Neuronal stem cell (in vitro differentiated cells): ENCODE data around the gene PPY.
A peak's percentile ranks its signal among the peaks of the same experiment; 100 is the strongest.

ENCODE experiments used
- DNase-seq: peaks from one replicate; pipeline ENCODE4 v3.0.0-alpha.2; 2013; ENCODE audit warnings: low spot score
- H2AFZ ChIP-seq: one replicate; pipeline ENCODE4 v1.6.1; 2013; ENCODE audit warnings: mild to moderate bottlenecking, low read length, inconsistent platforms
- H2AK5ac ChIP-seq: 2 replicates; pipeline ENCODE4 v1.6.1; 2013; ENCODE audit warnings: low read depth, mild to moderate bottlenecking, inconsistent platforms, low read length, moderate library complexity, mixed read lengths
- H2BK120ac ChIP-seq: 2 replicates; pipeline ENCODE4 v1.6.1; 2013; ENCODE audit warnings: low read depth, mild to moderate bottlenecking, inconsistent platforms, low read length, moderate library complexity, mixed read lengths
- H2BK12ac ChIP-seq: one replicate; pipeline ENCODE4 v1.6.1; 2013; ENCODE audit warnings: low read length, inconsistent platforms
- H2BK15ac ChIP-seq: 2 replicates; pipeline ENCODE4 v1.6.1; 2013; ENCODE audit warnings: mild to moderate bottlenecking, low read length, inconsistent platforms, mixed read lengths
- H2BK5ac ChIP-seq: one replicate; pipeline ENCODE4 v1.6.1; 2013; ENCODE audit warnings: inconsistent platforms, mild to moderate bottlenecking, low read length, moderate library complexity
- H3K14ac ChIP-seq: one replicate; pipeline ENCODE4 v1.6.1; 2013; ENCODE audit warnings: low read length, inconsistent platforms
- H3K18ac ChIP-seq: 2 replicates; pipeline ENCODE4 v1.6.1; 2013; ENCODE audit warnings: low read length, inconsistent platforms
- H3K23ac ChIP-seq: 2 replicates; pipeline ENCODE4 v1.6.1; 2013; ENCODE audit warnings: low read depth, mild to moderate bottlenecking, mixed read lengths, low read length, inconsistent platforms; ENCODE audit not compliant: poor library complexity
- H3K27ac ChIP-seq: replicated peaks from 3 replicates; pipeline ENCODE4 v1.5.1; 2013; ENCODE audit warnings: low read length, inconsistent platforms
- H3K27me3 ChIP-seq, 3 experiments: 2 replicates each; pipeline ENCODE4 v1.6.1; 2013; ENCODE audit warnings: low read length in 3 of 3, mild to moderate bottlenecking in 2 of 3, inconsistent platforms in 1 of 3, low read depth in 1 of 3, mixed read lengths in 1 of 3, moderate library complexity in 1 of 3; ENCODE audit not compliant: control insufficient read depth in 3 of 3, insufficient read depth in 3 of 3
- H3K36me3 ChIP-seq, 2 donors: replicated peaks in 1 of 2; 2 replicates each; pipeline ENCODE4 v1.6.1; 2013; ENCODE audit warnings: low read length in 2 of 2; ENCODE audit not compliant: control insufficient read depth in 2 of 2, insufficient read depth in 2 of 2
- H3K4ac ChIP-seq: 2 replicates; pipeline ENCODE4 v1.6.1; 2013; ENCODE audit warnings: inconsistent platforms, mild to moderate bottlenecking, low read length, moderate library complexity
- H3K4me1 ChIP-seq, 2 donors: 1 replicate in 1 of 2; 2 replicates in 1 of 2; pipeline ENCODE4 v1.6.1; 2013; ENCODE audit warnings: low read length in 2 of 2, low read depth in 1 of 2; ENCODE audit not compliant: control insufficient read depth in 2 of 2, insufficient read depth in 1 of 2
- H3K4me2 ChIP-seq: one replicate; pipeline ENCODE4 v1.6.1; 2013; ENCODE audit warnings: mild to moderate bottlenecking, low read length, inconsistent platforms; ENCODE audit not compliant: insufficient read depth, poor library complexity, severe bottlenecking
- H3K4me3 ChIP-seq, 2 donors: 2 replicates each; pipeline ENCODE4 v1.5.1; 2013; ENCODE audit warnings: low read length in 2 of 2, mild to moderate bottlenecking in 2 of 2, inconsistent platforms in 1 of 2, moderate library complexity in 1 of 2
- H3K79me1 ChIP-seq: one replicate; pipeline ENCODE4 v1.6.1; 2013; ENCODE audit warnings: low read depth, mild to moderate bottlenecking, inconsistent platforms, low read length, moderate library complexity
- H3K9ac ChIP-seq: one replicate; pipeline ENCODE4 v1.6.1; 2013; ENCODE audit warnings: mild to moderate bottlenecking, low read depth, low read length, inconsistent platforms; ENCODE audit not compliant: poor library complexity
- H3K9me3 ChIP-seq, 2 donors: replicated peaks in 1 of 2; 2 replicates each; pipeline versions ENCODE3 to v1.6.1; 2013; ENCODE audit warnings: low read length in 2 of 2, mild to moderate bottlenecking in 2 of 2, inconsistent platforms in 1 of 2, low read depth in 1 of 2, mixed read lengths in 1 of 2, moderate library complexity in 1 of 2; ENCODE audit not compliant: control insufficient read depth in 2 of 2, insufficient read depth in 1 of 2
- H4K8ac ChIP-seq: one replicate; pipeline ENCODE4 v1.6.1; 2013; ENCODE audit warnings: low read depth, mild to moderate bottlenecking, inconsistent platforms, low read length, moderate library complexity
- H4K91ac ChIP-seq: one replicate; pipeline ENCODE4 v1.6.1; 2013; ENCODE audit warnings: low read length, low read depth, mild to moderate bottlenecking, inconsistent platforms; ENCODE audit not compliant: poor library complexity
- WGBS, 2 donors: extraction: QIAGEN DNeasy Blood & Tissue Kit; methylation state at CpG; one replicate each; pipeline ENCODE4 v1.1.7; 2013; ENCODE audit warnings: missing lambda C conversion rate in 2 of 2, mixed read lengths in 1 of 2; ENCODE audit not compliant: insufficient read length in 2 of 2, insufficient replicate concordance in 1 of 2; ENCODE audit errors: extremely low coverage in 2 of 2; 5-methylcytosine and 5-hydroxymethylcytosine counted together

The PPY gene

GRCh38 chr17:43986225-43986981 is 44.1 kb upstream of the PPY start:
- H2BK120ac ChIP-seq: no peak overlapping the region
- no peak overlapping the region for H3K27ac ChIP-seq
- no peak overlapping the region for H2BK5ac ChIP-seq
- no peaks in the 10 kb centered on the region for H3K79me1 ChIP-seq
- H3K4me1 ChIP-seq: peaks cover 4 to 5% of the 10 kb centered on the region in 2 donors
- no peak overlapping the region for H3K14ac ChIP-seq
- no peak overlapping the region for H2BK15ac ChIP-seq
- no peak overlapping the region for H4K8ac ChIP-seq
- H3K4ac ChIP-seq: no peak overlapping the region
- no peak overlapping the region for H2AK5ac ChIP-seq
- DNase-seq: no peak
- no peak overlapping the region for H3K23ac ChIP-seq
- no peak overlapping the region for H2AFZ ChIP-seq
- no peak overlapping the region for H3K18ac ChIP-seq
- no peaks in the 10 kb centered on the region for H3K36me3 ChIP-seq
- H3K4me3 ChIP-seq: no peak overlapping the region
- no CpG with 5 or more reads among the region's 7 CpGs for WGBS, 2 donors
- no peak overlapping the region for H4K91ac ChIP-seq
- no peak overlapping the region for H3K4me2 ChIP-seq
- H2BK12ac ChIP-seq: no peak overlapping the region
- peaks cover 2 to 61% (median 18%) of the 10 kb centered on the region in 3 experiments for H3K27me3 ChIP-seq
- H3K9me3 ChIP-seq: no peaks in the 10 kb centered on the region
- H3K9ac ChIP-seq: no peak overlapping the region

- Histone ChIP-seq H3K4me3 (peak overlapping the region in 1 of 2 donors; percentile 37), H3K18ac (no peak overlapping the region), H2BK5ac (no peak overlapping the region), H3K4me2 (peak overlapping the region; percentile 21), H2BK12ac (no peak overlapping the region), H3K23ac (no peak overlapping the region), H4K8ac (no peak overlapping the region), H3K4ac (no peak overlapping the region), H4K91ac (no peak overlapping the region), H2BK120ac (no peak overlapping the region), H3K9me3 (no peaks in the 10 kb centered on the region), H3K36me3 (no peaks in the 10 kb centered on the region), H3K4me1 (peaks cover 4 to 5% of the 10 kb centered on the region in 2 donors), H3K14ac (no peak overlapping the region), H3K79me1 (no peaks in the 10 kb centered on the region), H3K9ac (no peak overlapping the region), H2AK5ac (no peak overlapping the region), H2AFZ (peak overlapping the region; percentile 93), H3K27ac (no peak overlapping the region), H2BK15ac (no peak overlapping the region), H3K27me3 (peaks cover 2 to 70% (median 18%) of the 10 kb centered on the region in 3 experiments)
- WGBS, 2 donors: no CpG with 5 or more reads among the region's 8 CpGs
- no peak for DNase-seq
Measured at GRCh38 chr17:43984521-43984920, 42.2 kb upstream of the PPY start.

- DNase-seq: no peak
- H3K27ac ChIP-seq: no peak overlapping the region
- H2BK120ac ChIP-seq: no peak overlapping the region
- H2AFZ ChIP-seq: peak overlapping the region; percentile 93
- no peak overlapping the region for H3K4ac ChIP-seq
- H3K4me3 ChIP-seq: peak overlapping the region; percentile 37 to 80
- H3K4me1 ChIP-seq: peaks cover 4 to 5% of the 10 kb centered on the region in 2 donors
- peaks cover 2 to 76% (median 18%) of the 10 kb centered on the region in 3 experiments for H3K27me3 ChIP-seq
- H3K36me3 ChIP-seq: no peaks in the 10 kb centered on the region
- peak overlapping the region; percentile 73 for H2AK5ac ChIP-seq
- peak overlapping the region; percentile 89 for H3K18ac ChIP-seq
- peak overlapping the region; percentile 28 for H2BK15ac ChIP-seq
- no peaks in the 10 kb centered on the region for H3K9me3 ChIP-seq
- H4K8ac ChIP-seq: no peak overlapping the region
- H4K91ac ChIP-seq: no peak overlapping the region
- H2BK12ac ChIP-seq: no peak overlapping the region
- H3K4me2 ChIP-seq: peak overlapping the region; percentile 95
- no peak overlapping the region for H3K14ac ChIP-seq
- peak overlapping the region; percentile 55 for H3K9ac ChIP-seq
- peak overlapping the region; percentile 30 for H2BK5ac ChIP-seq
- no peaks in the 10 kb centered on the region for H3K79me1 ChIP-seq
- whole genome bisulfite sequencing, 2 donors: no CpG with 5 or more reads among the region's 78 CpGs
- peak overlapping the region; percentile 62 for H3K23ac ChIP-seq
Measured at GRCh38 chr17:43983515-43984411, 41.5 kb upstream of the PPY start.

DNA sequence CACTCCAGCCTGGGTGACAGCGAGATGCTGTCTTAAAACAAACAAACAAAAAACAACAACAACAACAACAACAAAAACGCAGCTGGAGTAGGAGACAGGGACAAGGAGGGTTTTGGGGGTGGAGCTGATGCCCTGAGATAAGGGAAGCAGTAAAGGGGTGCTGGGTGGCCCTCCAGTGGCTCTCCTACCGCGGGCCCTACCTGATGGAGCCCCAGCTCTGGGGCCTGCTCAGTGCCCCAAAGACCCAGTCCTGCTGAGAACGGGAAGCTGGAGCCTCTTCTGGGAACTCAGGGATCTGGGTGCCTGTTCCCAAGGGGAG is 40.9 kb upstream of the PPY start:
- Histone ChIP-seq H3K4me2 (peak overlapping the region; percentile 95), H3K27ac (no peak overlapping the region), H2BK12ac (no peak overlapping the region), H3K79me1 (no peaks in the 10 kb centered on the region), H3K23ac (no peak overlapping the region), H2BK120ac (no peak overlapping the region), H3K18ac (no peak overlapping the region), H3K27me3 (peaks cover 2 to 79% (median 18%) of the 10 kb centered on the region in 3 experiments), H4K91ac (no peak overlapping the region), H3K36me3 (no peaks in the 10 kb centered on the region), H3K4me3 (peak overlapping the region in 1 of 2 donors; percentile 80), H3K14ac (no peak overlapping the region), H2AK5ac (peak overlapping the region; percentile 73), H3K9me3 (no peaks in the 10 kb centered on the region), H2AFZ (peak overlapping the region; percentile 93), H2BK15ac (no peak overlapping the region), H3K4me1 (peaks cover 4 to 5% of the 10 kb centered on the region in 2 donors), H2BK5ac (no peak overlapping the region), H4K8ac (no peak overlapping the region), H3K4ac (no peak overlapping the region), H3K9ac (no peak overlapping the region)
- no CpG with 5 or more reads among the region's 5 CpGs for WGBS, 2 donors
- no peak for DNase-seq
